Right lobe of liver (tissue), 6 donors: ENCODE data around the gene S100A8. TPM values are rescaled to one million over a fixed set of nuclear protein-coding genes. Genes with fewer than 3 reads are reported as not detected.

ENCODE experiments used
- ATAC-seq, 4 donors: fragments of 200-7000 bp; cut with Tn5 transposase; one replicate each; pipeline ENCODE4 v1.9.1; 2020; ENCODE audit warnings: mild to moderate bottlenecking in 4 of 4, moderate library complexity in 4 of 4
- DNase-seq, 3 donors: peaks; one replicate each; pipeline ENCODE4 v3.0.0-alpha.2; 2020
- H3K27ac ChIP-seq, 3 donors: fragments of 200-600 bp; one replicate each; pipeline ENCODE4 v1.8.0; 2022
- H3K27me3 ChIP-seq, 2 donors: fragments of 200-600 bp; one replicate each; pipeline ENCODE4 v1.8.0; 2022
- H3K36me3 ChIP-seq, 4 donors: fragments of 200-600 bp; sonication (generic) in 1 of 4; one replicate each; pipeline versions ENCODE4 v1.5.1 to v1.8.0; 2017 to 2022; ENCODE audit warnings: control low read depth in 1 of 4
- H3K4me1 ChIP-seq, 4 donors: fragments of 200-600 bp; sonication (generic) in 1 of 4; one replicate each; pipeline versions ENCODE4 v1.5.1 to v1.8.0; 2017 to 2022; ENCODE audit warnings: control low read depth in 1 of 4
- H3K4me3 ChIP-seq, 3 donors: fragments of 200-600 bp; one replicate each; pipeline ENCODE4 v1.8.0; 2022
- H3K9me3 ChIP-seq, 4 donors: fragments of 200-600 bp; sonication (generic) in 1 of 4; one replicate each; pipeline versions ENCODE4 v1.5.1 to v1.8.0; 2017 to 2022; ENCODE audit warnings: control low read depth in 1 of 4
- CTCF ChIP-seq, 4 donors: fragments of 200-600 bp in 3 of 4; fragments of 450-650 bp in 1 of 4; IDR thresholded peaks; one replicate each; pipeline versions ENCODE4 v1.5.1 to v1.8.0; 2016 to 2022; ENCODE audit warnings: antibody characterized with exemption in 4 of 4, mild to moderate bottlenecking in 2 of 4
- POLR2A ChIP-seq: fragments of 450-650 bp; IDR thresholded peaks from one replicate; pipeline ENCODE4 v1.6.1; 2017; ENCODE audit warnings: antibody characterized with exemption, mild to moderate bottlenecking
- WGBS: methylation state at CpG from one replicate; pipeline ENCODE4 v1.1.6; 2018; ENCODE audit warnings: low coverage, low lambda C conversion rate; ENCODE audit not compliant: insufficient coverage; ENCODE audit errors: missing lambda C conversion rate; 5-methylcytosine and 5-hydroxymethylcytosine counted together
- intact Hi-C, 2 donors: fragments of 100-400 bp; cut with DNase I; formaldehyde crosslinking; loops; one replicate each; pipeline versions ENCODE4 v1.11.2 to v1.14.1; 2022
- total RNA-seq, 6 experiments: library from RNA; depleted of rRNA in 2 of 6; stranded (reverse); fragments of >200 nt in 2 of 6; fragmentation: NEBNext Ultra II Directional in 3 of 6; extraction: Animal tissue kit (Norgen Biotek cat#: 25700) in 3 of 6; gene quantifications; one replicate each; pipeline versions ENCODE4 v1.1.0 to v1.2.4, GENCODE V29; 2016 to 2023
- donor health status: DM: no; HTN: yes; CAD: no.
- donor health status: DM: no; HTN: no; CAD: no.
- donor health status: DM: no; HTN: no; CAD: no.
- donor health status: DM: no; HTN: yes; CAD: no.
- donor health status: DM: no; HTN: yes; CAD: no.

The S100A8 gene
- total RNA-seq, 6 experiments from 2014 or later: 16.0 to 47.4 (median 30.0) TPM

GRCh38 chr1:153343811-153344717 lies 46.8 kb downstream of the S100A8 start:
- Histone ChIP-seq H3K4me1 (no peaks in the 10 kb centered on the region), H3K4me3 (no peak overlapping the region), H3K27me3 (no peaks in the 10 kb centered on the region), H3K36me3 (no peaks in the 10 kb centered on the region), H3K27ac (no peak overlapping the region), H3K9me3 (no peaks in the 10 kb centered on the region)
- ATAC-seq: no peak
- 30% methylated on average over 7 of the region's 9 CpGs for WGBS
- intact Hi-C loops: no loop called here
- DNase-seq: no peak
- no peak for TF ChIP-seq POLR2A
- no peak for TF ChIP-seq CTCF (IDR thresholded peaks at IDR 0.05)

- ATAC-seq: no peak
- Histone ChIP-seq H3K4me3 (no peak overlapping the region), H3K4me1 (no peaks in the 10 kb centered on the region), H3K36me3 (no peaks in the 10 kb centered on the region), H3K9me3 (no peaks in the 10 kb centered on the region), H3K27me3 (no peaks in the 10 kb centered on the region), H3K27ac (no peak overlapping the region)
- DNase-seq: no peak
- TF ChIP-seq POLR2A: no peak
- TF ChIP-seq CTCF (IDR thresholded peaks at IDR 0.05): no peak
- 19% methylated on average over 5 of the region's 5 CpGs for WGBS
- intact Hi-C loops: no loop called here
Measured at GRCh38 chr1:153343040-153343681, 47.7 kb downstream of the S100A8 start.

GRCh38 chr1:153342178-153342577 lies 48.7 kb downstream of the S100A8 start:
- ATAC-seq (no peak), DNase-seq (no peak)
- Histone ChIP-seq H3K4me1 (no peaks in the 10 kb centered on the region), H3K4me3 (no peak overlapping the region), H3K27me3 (no peaks in the 10 kb centered on the region), H3K9me3 (no peaks in the 10 kb centered on the region), H3K36me3 (no peaks in the 10 kb centered on the region), H3K27ac (no peak overlapping the region)
- TF ChIP-seq POLR2A: no peak
- TF ChIP-seq CTCF (IDR thresholded peaks at IDR 0.05): no peak
- WGBS: 56% methylated on average over 3 of the region's 3 CpGs
- intact Hi-C loops: no loop called here

GRCh38 chr1:153341431-153341934 lies 49.4 kb downstream of the S100A8 start:
- H3K36me3 ChIP-seq: no peaks in the 10 kb centered on the region
- 90% methylated on average over 2 of the region's 4 CpGs for WGBS
- intact Hi-C loops: no loop called here

More at GRCh38 chr1:153341431-153341934, 49.4 kb downstream of the S100A8 start:
- ATAC-seq (no peak), DNase-seq (no peak)
- Histone ChIP-seq H3K9me3 (no peaks in the 10 kb centered on the region), H3K27me3 (no peaks in the 10 kb centered on the region), H3K4me1 (no peaks in the 10 kb centered on the region), H3K27ac (no peak overlapping the region), H3K4me3 (no peak overlapping the region)
- TF ChIP-seq CTCF (IDR thresholded peaks at IDR 0.05): no peak
- TF ChIP-seq POLR2A: no peak
